GM12878 (cell line): ENCODE measurements around the gene ERP44. TPM values are rescaled to one million over a fixed set of nuclear protein-coding genes. Genes with fewer than 3 reads are reported as not detected.

Experiments used
- ATAC-seq: fragments of 200-7000 bp; cut with Tn5 transposase; 3 replicates; pipeline ENCODE4 v1.9.1; 2020; ENCODE audit warnings: mild to moderate bottlenecking, moderate library complexity
- BruUV-seq: library from RNA; stranded (reverse); fragments of 400-500 nt; replicated peaks from 2 replicates; lab custom pipeline; 2021; lab: Mats Ljungman, UMichigan
- CTCF ChIA-PET: fragments of 300-600 bp; sonication (Branson Sonifier 250); formaldehyde crosslinking; extraction: SDS; loops from one replicate; lab custom pipeline; 2021; ENCODE audit warnings: inconsistent platforms; lab: Yijun Ruan, JAX
- POLR2A ChIA-PET: fragments of 350-600 bp; formaldehyde crosslinking; extraction: SDS; loops from one replicate; lab custom pipeline; 2021; ENCODE audit warnings: inconsistent platforms; lab: Charles Lee
- RAD21 ChIA-PET: fragments of 300-600 bp; sonication (Branson Sonifier 250); formaldehyde crosslinking; loops from one replicate; lab custom pipeline; 2023; ENCODE audit warnings: antibody characterized with exemption; ENCODE audit not compliant: unreplicated experiment; lab: Charles Lee
- SMC1A ChIA-PET: fragments of 300-600 bp; sonication (Branson Sonifier 250); formaldehyde crosslinking; loops from one replicate; lab custom pipeline; 2023; ENCODE audit not compliant: unreplicated experiment, uncharacterized antibody; lab: Charles Lee
- DNase-seq: peaks from one replicate; pipeline ENCODE4 v3.0.0-alpha.2; 2011; ENCODE audit warnings: low read depth, low spot score
- FAIRE-seq: peaks from 3 replicates; lab custom pipeline; 2011; peaks lifted over from hg19 to GRCh38; lab: Jason Lieb, UNC
- H2AFZ ChIP-seq: 2 replicates; pipeline ENCODE4 v1.6.0; 2011; ENCODE audit warnings: low read depth, low read length, control low read depth; ENCODE audit not compliant: control insufficient read depth
- H3K27ac ChIP-seq: 2 replicates; pipeline ENCODE4 v1.5.1; 2011; ENCODE audit warnings: control low read depth; ENCODE audit not compliant: control insufficient read depth, insufficient read depth
- H3K27me3 ChIP-seq, 2 experiments: replicated peaks in 1 of 2; 2 replicates each; pipeline versions ENCODE4 v1.6.0 to v1.6.1; 2011; ENCODE audit warnings: low read length in 1 of 2; ENCODE audit not compliant: control insufficient read depth in 2 of 2, insufficient read depth in 2 of 2
- H3K36me3 ChIP-seq, 2 experiments: 2 replicates each; pipeline ENCODE4 v1.5.1; 2011; ENCODE audit warnings: low read length in 1 of 2; ENCODE audit not compliant: control insufficient read depth in 2 of 2, insufficient read depth in 2 of 2
- H3K4me1 ChIP-seq: 2 replicates; pipeline ENCODE4 v1.6.1; 2011; ENCODE audit warnings: mild to moderate bottlenecking, low read length, moderate library complexity, mixed read lengths; ENCODE audit not compliant: control insufficient read depth, insufficient read depth
- H3K4me2 ChIP-seq: 2 replicates; pipeline ENCODE4 v1.6.0; 2011; ENCODE audit warnings: control low read depth; ENCODE audit not compliant: control insufficient read depth, insufficient read depth
- H3K4me3 ChIP-seq: fragments of 200-600 bp; sonication (generic); 2 replicates; pipeline ENCODE4 v1.5.1; 2016
- H3K79me2 ChIP-seq: 2 replicates; pipeline ENCODE4 v1.6.0; 2011; ENCODE audit warnings: low read length; ENCODE audit not compliant: control insufficient read depth, insufficient read depth
- H3K9ac ChIP-seq: 2 replicates; pipeline ENCODE4 v1.8.0; 2011; ENCODE audit warnings: low read length, control low read depth, mixed read lengths; ENCODE audit not compliant: control insufficient read depth, insufficient read depth
- H3K9me3 ChIP-seq: replicated peaks from 3 replicates; pipeline ENCODE4 v1.5.1; 2011; ENCODE audit warnings: mild to moderate bottlenecking, low read length; ENCODE audit not compliant: control insufficient read depth, insufficient read depth
- H4K20me1 ChIP-seq: 2 replicates; pipeline ENCODE4 v1.6.0; 2011; ENCODE audit not compliant: control insufficient read depth, insufficient read depth
- MYC ChIP-seq: IDR thresholded peaks from 2 replicates; pipeline ENCODE4 v1.6.1; 2011; ENCODE audit warnings: mild to moderate bottlenecking, low read length, moderate library complexity, inconsistent platforms; ENCODE audit not compliant: insufficient read depth, insufficient replicate concordance, insufficient read length, severe bottlenecking
- NFYA ChIP-seq: IDR thresholded peaks from 2 replicates; pipeline ENCODE4 v1.6.1; 2011; ENCODE audit warnings: low read depth, mild to moderate bottlenecking, low read length, improper control_type of control experiment, borderline replicate concordance
- POLR2A ChIP-seq: IDR thresholded peaks from 2 replicates; pipeline ENCODE4 v1.6.1; 2011; ENCODE audit warnings: low read depth, mild to moderate bottlenecking, low read length
- ZNF207 ChIP-seq: fragments of 450-650 bp; IDR thresholded peaks from 2 replicates; pipeline ENCODE4 v1.6.1; 2014; ENCODE audit warnings: antibody characterized with exemption, mild to moderate bottlenecking, borderline replicate concordance
- WGBS: methylation state at CpG from one replicate; pipeline ENCODE4 v1.1.6; 2016; ENCODE audit warnings: low lambda C conversion rate; ENCODE audit not compliant: insufficient replicate concordance, insufficient coverage; ENCODE audit errors: missing lambda C conversion rate; 5-methylcytosine and 5-hydroxymethylcytosine counted together
- in situ Hi-C: fragments of 300-500 bp; cut with MboI; formaldehyde crosslinking; loops from 9 replicates; pipeline ENCODE4 v1.14.3; 2018; ENCODE audit warnings: mixed read lengths
- intact Hi-C: fragments of 100-400 bp; cut with micrococcal nuclease; formaldehyde crosslinking; loops from one replicate; pipeline ENCODE4 v1.14.2; 2022; ENCODE audit not compliant: unreplicated experiment
- polyA plus RNA-seq, 11 experiments: library from polyadenylated mRNA; depleted of rRNA in 4 of 11; unstranded in 6 of 11; stranded (reverse) in 5 of 11; fragments of >200 nt; fragmentation: Nextera tagmentation in 4 of 11; fragmentation: Illumina TruSeq in 1 of 11; extraction: Ambion mirVana in 4 of 11; extraction: Trizol in 1 of 11; gene quantifications; 1 replicate in 1 of 11; 2 replicates in 10 of 11; pipeline versions ENCODE4 v1.2.1 to v1.2.3, GENCODE V29; 2011 to 2016; ENCODE audit warnings: inconsistent platforms in 2 of 11, missing spikeins in 2 of 11, low read depth in 1 of 11
- total RNA-seq, 4 experiments: library from RNA; depleted of rRNA in 3 of 4; stranded (reverse); fragments of >200 nt in 3 of 4; fragmentation: Illumina TruSeq in 1 of 4; extraction: Trizol in 1 of 4; gene quantifications; 2 replicates each; pipeline versions ENCODE4 v1.2.1 to v1.2.3, GENCODE V29; 2013 to 2021
- TF ChIP-seq, protein P1 (sequence below): fragments of 450-650 bp; formaldehyde crosslinking; IDR thresholded peaks from 2 replicates; pipeline ENCODE4 v1.4.0; 2020; ENCODE audit warnings: mild to moderate bottlenecking, moderate library complexity

The ERP44 gene
- total and polyA plus RNA-seq, 10 of the 15 experiments (the other 5 are each of a cell fraction or from before 2014, with no cell fraction given), result 11.5 to 52.4 (median 20.2) TPM

DNA sequence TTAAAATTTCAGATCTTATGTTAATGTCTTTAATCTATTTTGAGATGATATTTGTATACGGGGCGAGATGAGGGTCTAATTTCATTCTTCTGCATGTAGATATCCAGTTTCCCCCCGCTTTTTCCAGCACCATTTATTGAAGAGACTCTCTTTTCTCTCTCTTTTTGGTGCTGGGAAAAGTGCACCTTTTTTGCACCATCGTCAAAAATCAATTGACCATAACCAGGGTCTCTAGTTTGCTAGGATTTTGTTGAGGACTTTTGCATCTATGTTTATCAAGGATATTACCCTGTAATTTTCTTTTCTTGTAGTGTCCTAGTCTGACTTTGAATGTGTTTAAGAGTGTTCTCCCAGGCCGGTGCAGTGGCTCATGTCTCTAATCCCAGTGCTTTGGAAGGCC is 99.0 kb downstream of the ERP44 start (continued):
- TF ChIP-seq, protein P1, sequence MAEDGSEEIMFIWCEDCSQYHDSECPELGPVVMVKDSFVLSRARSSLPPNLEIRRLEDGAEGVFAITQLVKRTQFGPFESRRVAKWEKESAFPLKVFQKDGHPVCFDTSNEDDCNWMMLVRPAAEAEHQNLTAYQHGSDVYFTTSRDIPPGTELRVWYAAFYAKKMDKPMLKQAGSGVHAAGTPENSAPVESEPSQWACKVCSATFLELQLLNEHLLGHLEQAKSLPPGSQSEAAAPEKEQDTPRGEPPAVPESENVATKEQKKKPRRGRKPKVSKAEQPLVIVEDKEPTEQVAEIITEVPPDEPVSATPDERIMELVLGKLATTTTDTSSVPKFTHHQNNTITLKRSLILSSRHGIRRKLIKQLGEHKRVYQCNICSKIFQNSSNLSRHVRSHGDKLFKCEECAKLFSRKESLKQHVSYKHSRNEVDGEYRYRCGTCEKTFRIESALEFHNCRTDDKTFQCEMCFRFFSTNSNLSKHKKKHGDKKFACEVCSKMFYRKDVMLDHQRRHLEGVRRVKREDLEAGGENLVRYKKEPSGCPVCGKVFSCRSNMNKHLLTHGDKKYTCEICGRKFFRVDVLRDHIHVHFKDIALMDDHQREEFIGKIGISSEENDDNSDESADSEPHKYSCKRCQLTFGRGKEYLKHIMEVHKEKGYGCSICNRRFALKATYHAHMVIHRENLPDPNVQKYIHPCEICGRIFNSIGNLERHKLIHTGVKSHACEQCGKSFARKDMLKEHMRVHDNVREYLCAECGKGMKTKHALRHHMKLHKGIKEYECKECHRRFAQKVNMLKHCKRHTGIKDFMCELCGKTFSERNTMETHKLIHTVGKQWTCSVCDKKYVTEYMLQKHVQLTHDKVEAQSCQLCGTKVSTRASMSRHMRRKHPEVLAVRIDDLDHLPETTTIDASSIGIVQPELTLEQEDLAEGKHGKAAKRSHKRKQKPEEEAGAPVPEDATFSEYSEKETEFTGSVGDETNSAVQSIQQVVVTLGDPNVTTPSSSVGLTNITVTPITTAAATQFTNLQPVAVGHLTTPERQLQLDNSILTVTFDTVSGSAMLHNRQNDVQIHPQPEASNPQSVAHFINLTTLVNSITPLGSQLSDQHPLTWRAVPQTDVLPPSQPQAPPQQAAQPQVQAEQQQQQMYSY, result no peak
- TF ChIP-seq MYC (no peak), NFYA (no peak)
- TF ChIP-seq, all 136 proteins: peak for 0

DNA sequence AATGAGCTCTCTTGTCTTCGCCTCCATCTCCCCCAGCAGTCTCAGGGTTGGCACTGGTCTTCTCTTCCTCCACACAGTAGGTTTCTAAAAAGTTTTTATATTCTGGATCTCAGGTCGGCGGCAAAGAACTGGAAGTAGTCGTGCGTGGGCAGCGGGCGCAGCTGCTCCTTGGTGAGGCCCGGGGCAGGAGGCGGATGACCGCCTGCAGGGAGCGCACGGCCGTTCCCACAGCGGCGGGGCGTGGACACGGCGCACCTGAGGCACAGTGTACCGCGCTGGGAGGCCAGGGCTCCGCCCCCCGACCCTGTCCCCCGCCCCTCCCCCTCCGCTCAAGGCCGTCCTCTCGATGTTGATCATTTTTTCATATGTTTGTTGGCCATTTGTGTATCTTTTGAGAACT is 99.9 kb downstream of the ERP44 start:
- POLR2A ChIA-PET, result no interaction called here
- Histone ChIP-seq H3K27ac (no peak overlapping the region), H4K20me1 (no peaks in the 10 kb centered on the region)
- TF ChIP-seq ZNF207 (no peak), POLR2A (0 out of 2 replicates have a peak, but pooled peaks have one; percentile 20)
- TF ChIP-seq, all 136 proteins: peak for 1
- in situ Hi-C loops (no loop called here), intact Hi-C loops (no loop called here)
- H3K27me3 ChIP-seq, result no peaks in the 10 kb centered on the region
- ChIA-PET CTCF (no interaction called here), SMC1A (interaction anchor here (0.6 kb wide), 1 partner anchor 654 kb away, joined by 3 read pairs; no protein-coding TSS in a partner anchor), RAD21 (no interaction called here)
- no peaks in the 10 kb centered on the region for H3K4me1 ChIP-seq
- H3K36me3 ChIP-seq, result peaks cover 6 to 7% of the 10 kb centered on the region in 2 experiments
- BruUV-seq, result no TSS peak
- 99% methylated on average over 21 of the region's 26 CpGs for WGBS
- no peaks in the 10 kb centered on the region for H3K79me2 ChIP-seq
- DNase-seq (no peak), FAIRE-seq (no peak), ATAC-seq (no peak)
- peaks cover 7% of the 10 kb centered on the region; the same call in 2 of the 3 replicates for H3K9me3 ChIP-seq
- no peak overlapping the region for H3K4me3 ChIP-seq
- no peak overlapping the region for H2AFZ ChIP-seq
- no peak overlapping the region for H3K9ac ChIP-seq
- no peak overlapping the region for H3K4me2 ChIP-seq
